HFFc6 (cell line): ENCODE results near the gene NDUFC1. TPM values are rescaled to one million over a fixed set of nuclear protein-coding genes. Genes with fewer than 3 reads are reported as not detected.
A peak's percentile ranks its signal among the peaks of the same experiment; 100 is the strongest.

Experiments used
- DNase-seq: peaks from one replicate; pipeline ENCODE4 v3.0.0-alpha.2; 2018
- H3K27ac Mint-ChIP-seq: 2 replicates; pipeline ENCODE4 v1.8.0; 2020; ENCODE audit warnings: mild to moderate bottlenecking, mixed read lengths
- H3K27me3 Mint-ChIP-seq: 2 replicates; pipeline ENCODE4 v1.8.0; 2021; ENCODE audit warnings: mild to moderate bottlenecking, moderate library complexity, mixed read lengths; ENCODE audit not compliant: insufficient read depth
- H3K36me3 Mint-ChIP-seq: 2 replicates; pipeline ENCODE4 v1.8.0; 2021; ENCODE audit warnings: low read depth, mixed read lengths
- H3K4me1 Mint-ChIP-seq: 2 replicates; pipeline ENCODE4 v1.8.0; 2020; ENCODE audit warnings: low read depth, mixed read lengths
- H3K4me3 Mint-ChIP-seq: 2 replicates; pipeline ENCODE4 v1.8.0; 2020; ENCODE audit warnings: mild to moderate bottlenecking, moderate library complexity, mixed read lengths
- H3K9me3 Mint-ChIP-seq: 2 replicates; pipeline ENCODE4 v1.8.0; 2020; ENCODE audit warnings: mild to moderate bottlenecking, mixed read lengths
- long read RNA-seq: library from polyadenylated mRNA; unstranded; transcript quantifications from one replicate; pipeline ENCODE4 v2.0.0, GENCODE V29; 2019
- total RNA-seq, 6 experiments: library from RNA; stranded (reverse); fragmentation: NEBNext Ultra II Directional; extraction: Animal tissue kit (Norgen Biotek cat#: 25700); gene quantifications; 2 replicates in 1 of 6; 3 replicates in 5 of 6; pipeline ENCODE4 v1.2.3, GENCODE V29; 2021
- TF ChIP-seq, protein P1 (sequence below): fragments of 200-600 bp; sonication (generic); IDR thresholded peaks from 2 replicates; pipeline ENCODE4 v1.5.0; 2021; ENCODE audit warnings: antibody characterized with exemption, mild to moderate bottlenecking

NDUFC1 gene
- 10 to 100 TPM; 68.6 to 90.7 (median 74.2) TPM for total RNA-seq
- long read RNA-seq, transcript NDUFC1-210 (5 exons, 725 nt) = major isoform, 8 of 138 reads
- long read RNA-seq, partial matches to known transcripts = 123 of 138 reads
- long read RNA-seq, other reads (novel, unspliced or antisense) = 5 of 138 reads

DNA sequence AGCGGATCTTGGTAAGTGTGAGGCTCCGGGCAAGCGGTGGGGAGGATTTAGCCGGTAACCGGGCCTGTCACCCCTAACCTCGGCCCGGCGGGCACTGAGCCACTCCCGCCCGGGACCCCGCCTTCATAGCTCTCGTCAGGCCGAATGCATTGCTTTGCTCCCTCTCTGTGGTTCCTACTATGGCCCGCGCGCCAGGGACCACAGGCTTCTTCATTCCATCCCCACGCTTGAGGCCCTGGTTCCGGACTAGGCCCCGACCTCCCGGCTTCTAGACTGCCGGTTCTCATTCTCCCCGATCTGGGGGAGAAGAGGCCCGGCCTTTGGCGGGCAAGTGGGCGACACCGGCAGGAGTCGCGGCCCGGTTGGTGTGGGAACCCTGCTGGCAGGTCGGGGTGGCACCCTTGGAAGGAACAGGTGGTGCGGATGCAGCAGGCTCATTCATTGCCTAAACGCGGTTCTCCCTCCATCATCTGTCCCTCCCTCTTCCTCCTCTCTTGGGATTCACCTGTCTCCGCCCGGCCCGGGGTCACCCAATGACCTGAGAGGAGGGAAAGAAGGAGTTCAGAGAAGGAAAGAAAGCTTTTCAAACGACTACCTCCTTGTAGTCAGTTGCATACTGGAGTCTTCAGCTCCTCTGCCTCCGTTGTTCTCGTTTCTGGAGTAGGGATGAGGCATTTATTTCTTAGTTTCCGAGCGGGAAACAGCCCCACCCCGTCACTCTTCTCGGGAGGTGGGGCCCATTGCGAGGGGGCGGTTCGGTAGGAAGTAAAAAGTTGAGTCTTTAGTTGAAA, at the start of gene NDUFC1:
TSS of gene NDUFC1 (minus strand) at position 657 of the 791 bp plus-strand sequence. CDS start 6,679 bp downstream, outside the sequence.
- no peaks in the 10 kb centered on the region for H3K9me3 Mint-ChIP-seq

DNA sequence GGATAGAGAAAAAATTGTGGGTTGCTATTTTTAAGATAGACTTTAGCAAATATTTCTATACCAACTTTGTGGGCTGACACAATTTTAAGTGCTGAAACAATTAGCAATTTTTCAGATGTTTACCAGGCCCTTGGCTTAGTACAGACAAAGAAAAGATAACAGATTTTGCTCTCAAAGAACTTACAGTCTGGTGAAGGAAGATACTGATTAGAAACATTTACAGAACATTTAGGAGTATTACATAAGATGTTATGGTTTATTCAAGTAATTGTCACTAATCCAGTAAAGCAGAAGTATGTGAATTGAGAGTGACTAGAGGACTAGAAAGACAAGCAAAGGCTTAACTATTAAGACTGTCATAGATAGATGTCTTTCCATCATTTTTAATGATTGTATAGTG, 35.3 kb upstream of the NDUFC1 start:
- DNase-seq = no peak
- TF ChIP-seq, protein P1, sequence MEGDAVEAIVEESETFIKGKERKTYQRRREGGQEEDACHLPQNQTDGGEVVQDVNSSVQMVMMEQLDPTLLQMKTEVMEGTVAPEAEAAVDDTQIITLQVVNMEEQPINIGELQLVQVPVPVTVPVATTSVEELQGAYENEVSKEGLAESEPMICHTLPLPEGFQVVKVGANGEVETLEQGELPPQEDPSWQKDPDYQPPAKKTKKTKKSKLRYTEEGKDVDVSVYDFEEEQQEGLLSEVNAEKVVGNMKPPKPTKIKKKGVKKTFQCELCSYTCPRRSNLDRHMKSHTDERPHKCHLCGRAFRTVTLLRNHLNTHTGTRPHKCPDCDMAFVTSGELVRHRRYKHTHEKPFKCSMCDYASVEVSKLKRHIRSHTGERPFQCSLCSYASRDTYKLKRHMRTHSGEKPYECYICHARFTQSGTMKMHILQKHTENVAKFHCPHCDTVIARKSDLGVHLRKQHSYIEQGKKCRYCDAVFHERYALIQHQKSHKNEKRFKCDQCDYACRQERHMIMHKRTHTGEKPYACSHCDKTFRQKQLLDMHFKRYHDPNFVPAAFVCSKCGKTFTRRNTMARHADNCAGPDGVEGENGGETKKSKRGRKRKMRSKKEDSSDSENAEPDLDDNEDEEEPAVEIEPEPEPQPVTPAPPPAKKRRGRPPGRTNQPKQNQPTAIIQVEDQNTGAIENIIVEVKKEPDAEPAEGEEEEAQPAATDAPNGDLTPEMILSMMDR = no peak
- H3K9me3 Mint-ChIP-seq = no peaks in the 10 kb centered on the region
- no peak overlapping the region for H3K27ac Mint-ChIP-seq
- no peaks in the 10 kb centered on the region for H3K4me1 Mint-ChIP-seq
- H3K36me3 Mint-ChIP-seq = peaks cover 26% of the 10 kb centered on the region
- H3K4me3 Mint-ChIP-seq = no peak overlapping the region
- H3K27me3 Mint-ChIP-seq = no peaks in the 10 kb centered on the region

More for the DNA sequence above, at the start of gene NDUFC1:
- peak within 1 kb of the TSS; percentile 99 for H3K4me3 Mint-ChIP-seq
- H3K27me3 Mint-ChIP-seq = peaks cover 5% of the 10 kb centered on the region
- TF ChIP-seq, protein P1 = peak; percentile 58
- DNase-seq = peak; percentile 18
- H3K27ac Mint-ChIP-seq = peak within 1 kb of the TSS; percentile 98
- H3K4me1 Mint-ChIP-seq = peaks cover 55% of the 10 kb centered on the region
- H3K36me3 Mint-ChIP-seq = peaks cover 39% of the 10 kb centered on the region

DNA sequence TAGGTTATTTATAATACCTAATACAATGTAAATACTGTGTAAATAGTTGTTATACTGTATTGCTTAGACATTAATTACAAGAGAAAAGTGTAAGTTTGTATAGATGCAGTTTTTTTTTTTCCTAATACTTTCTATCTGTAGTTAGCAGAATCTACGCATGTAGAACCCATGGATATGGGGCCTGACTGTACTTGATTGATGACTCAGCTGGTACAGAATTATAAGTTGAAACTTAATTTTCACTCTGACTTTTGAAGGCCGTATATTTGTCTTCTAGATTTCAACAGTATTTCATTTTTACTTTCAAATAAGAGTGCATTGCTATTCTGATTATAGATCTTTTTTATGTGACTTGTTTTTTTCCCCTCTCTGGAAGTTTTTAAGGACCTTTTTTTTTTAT, 30.8 kb upstream of the NDUFC1 start:
- Mint-ChIP-seq H3K9me3 (peaks cover 4% of the 10 kb centered on the region; the same call in 1 of the 2 replicates), H3K27me3 (no peaks in the 10 kb centered on the region), H3K36me3 (peaks cover 20% of the 10 kb centered on the region), H3K27ac (no peak overlapping the region), H3K4me1 (peaks cover 20% of the 10 kb centered on the region), H3K4me3 (no peak overlapping the region)
- TF ChIP-seq, protein P1 = no peak
- DNase-seq = no peak

DNA sequence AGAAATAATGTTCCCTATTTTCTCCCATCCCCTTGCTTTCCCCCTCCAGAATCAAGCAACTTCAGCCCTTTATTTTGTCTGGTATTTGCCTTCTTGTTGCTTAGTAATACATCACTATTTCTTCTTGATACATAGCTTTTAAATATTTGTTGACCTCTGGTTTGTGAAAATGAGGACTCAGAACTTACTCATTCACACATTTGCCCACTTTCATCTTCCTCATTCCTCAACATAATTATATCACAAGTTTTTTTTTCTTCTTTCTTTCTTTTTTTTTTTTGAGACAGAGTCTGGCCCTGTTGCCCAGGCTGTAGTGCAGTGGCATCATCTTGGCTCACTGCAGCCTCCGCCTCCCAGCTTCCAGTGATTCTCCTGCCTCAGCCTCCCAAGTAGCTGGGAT, 28.9 kb upstream of the NDUFC1 start:
- H3K27ac Mint-ChIP-seq = peak overlapping the region; percentile 25; the same call in 1 of the 2 replicates
- DNase-seq = no peak
- H3K9me3 Mint-ChIP-seq = peaks cover 4% of the 10 kb centered on the region; the same call in 1 of the 2 replicates
- H3K27me3 Mint-ChIP-seq = no peaks in the 10 kb centered on the region
- TF ChIP-seq, protein P1 = no peak
- peaks cover 17% of the 10 kb centered on the region for H3K36me3 Mint-ChIP-seq
- H3K4me3 Mint-ChIP-seq = no peak overlapping the region
- peaks cover 20% of the 10 kb centered on the region for H3K4me1 Mint-ChIP-seq

DNA sequence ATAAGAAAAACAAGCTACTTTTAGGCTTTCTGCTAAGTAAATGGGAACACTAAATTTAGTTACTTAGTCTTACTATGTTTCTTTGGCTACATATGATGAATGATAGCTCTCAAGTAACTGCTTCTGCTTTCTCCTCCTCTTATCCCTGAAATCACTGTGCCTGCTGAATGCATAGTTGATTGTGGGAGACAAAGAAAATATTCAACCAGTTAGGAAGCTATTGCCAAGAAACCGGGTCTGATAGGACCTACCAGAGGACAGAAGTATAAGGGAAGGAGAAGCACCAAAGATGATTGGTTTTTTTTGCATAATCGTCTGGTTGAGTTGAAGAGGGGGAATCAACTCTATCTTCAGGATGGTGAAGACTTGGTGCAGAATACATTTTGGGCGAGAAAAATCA, 28.0 kb upstream of the NDUFC1 start:
- Mint-ChIP-seq H3K9me3 (peaks cover 4% of the 10 kb centered on the region; the same call in 1 of the 2 replicates), H3K4me3 (no peak overlapping the region), H3K36me3 (peaks cover 17% of the 10 kb centered on the region), H3K27me3 (no peaks in the 10 kb centered on the region), H3K27ac (peak overlapping the region; percentile 40), H3K4me1 (peaks cover 20% of the 10 kb centered on the region)
- no peak for DNase-seq
- TF ChIP-seq, protein P1 = no peak
